Measurements from ENCODE around the gene SUOX. TPM values are rescaled to one million over a fixed set of nuclear protein-coding genes. Genes with fewer than 3 reads are reported as not detected.

Gene SUOX
- total and polyA plus RNA-seq, 3 donors from 2014 or later = 9.5 to 14.3 (median 14.1) TPM

GRCh38 chr12:56020423-56021184, 23.5 kb downstream of the SUOX start, which contains the start of gene IKZF4:
Gene IKZF4, plus strand, starts transcription at chr12:56021043. Its CDS starts 451 bp downstream, at chr12:56021494.
- H3K4me3 ChIP-seq = peak within 1 kb of the TSS in 1 of 2 donors; percentile 34
- H3K36me3 ChIP-seq (ENCODE audit: low read depth, missing control alignments) = no peaks in the 10 kb centered on the region
- no peaks in the 10 kb centered on the region for H3K9me3 ChIP-seq
- peaks cover 24% of the 10 kb centered on the region for H3K4me1 ChIP-seq
- WGBS, 2 donors = 17 to 32% methylated on average over 7 to 10 of the region's 10 CpGs
- TF ChIP-seq POLR2A (IDR thresholded peaks at IDR 0.05) = no peak
- TF ChIP-seq CTCF (IDR thresholded peaks at IDR 0.05) = no peak
- DNase-seq = peak; percentile 77
- no peaks in the 10 kb centered on the region for H3K27me3 ChIP-seq
- intact Hi-C loops (cut with DNase I; ENCODE audit: low total_unique reads) = no loop called here
- H3K27ac ChIP-seq = peak within 1 kb of the TSS; percentile 48 to 80

GRCh38 chr12:56021889-56022497, 24.9 kb downstream of the SUOX start:
- Histone ChIP-seq H3K4me1 (peaks cover 24% of the 10 kb centered on the region), H3K27ac (peak overlapping the region; percentile 48 to 80), H3K27me3 (no peaks in the 10 kb centered on the region), H3K9me3 (no peaks in the 10 kb centered on the region), H3K36me3 (ENCODE audit: low read depth, missing control alignments) (no peaks in the 10 kb centered on the region), H3K4me3 (no peak overlapping the region)
- 33 to 55% methylated on average over 2 of the region's 2 CpGs for WGBS, 2 donors
- no peak for DNase-seq
- TF ChIP-seq CTCF (IDR thresholded peaks at IDR 0.05) (no peak), POLR2A (IDR thresholded peaks at IDR 0.05) (no peak)
- intact Hi-C loops (cut with DNase I; ENCODE audit: low total_unique reads) = no loop called here

- Histone ChIP-seq H3K9me3 (no peaks in the 10 kb centered on the region), H3K4me1 (no peaks in the 10 kb centered on the region), H3K36me3 (ENCODE audit: low read depth, missing control alignments) (no peaks in the 10 kb centered on the region), H3K27me3 (no peaks in the 10 kb centered on the region), H3K4me3 (no peak overlapping the region), H3K27ac (peak overlapping the region in 1 of 2 donors; percentile 32)
- intact Hi-C loops (cut with DNase I; ENCODE audit: low total_unique reads) = no loop called here
- TF ChIP-seq CTCF (IDR thresholded peaks at IDR 0.05) (no peak), POLR2A (IDR thresholded peaks at IDR 0.05) (no peak)
- no peak for DNase-seq
- WGBS, 2 donors = 62 to 81% methylated on average over 5 of the region's 5 CpGs
Observed at GRCh38 chr12:56028511-56029165, 31.6 kb downstream of the SUOX start.

GRCh38 chr12:56029166-56029519, 32.1 kb downstream of the SUOX start:
- intact Hi-C loops (cut with DNase I; ENCODE audit: low total_unique reads) = no loop called here
- Histone ChIP-seq H3K4me3 (no peak overlapping the region), H3K27ac (peak overlapping the region in 1 of 2 donors; percentile 32), H3K27me3 (no peaks in the 10 kb centered on the region), H3K36me3 (ENCODE audit: low read depth, missing control alignments) (no peaks in the 10 kb centered on the region), H3K9me3 (no peaks in the 10 kb centered on the region), H3K4me1 (no peaks in the 10 kb centered on the region)
- DNase-seq = no peak
- no peak for TF ChIP-seq CTCF (IDR thresholded peaks at IDR 0.05)
- TF ChIP-seq POLR2A (IDR thresholded peaks at IDR 0.05) = no peak
